ENCODE measurements around the gene ZNF3. TPM values are rescaled to one million over a fixed set of nuclear protein-coding genes. Genes with fewer than 3 reads are reported as not detected.

Gene ZNF3
- total and polyA plus RNA-seq, 9 of the 15 experiments (the other 6 are each of a cell fraction or from before 2014, with no cell fraction given): 30.0 to 64.9 (median 51.5) TPM

GRCh38 chr7:100100420-100101015 is 19.0 kb upstream of the ZNF3 start (continued):
- no peak for TF ChIP-seq ZBTB5 (IDR thresholded peaks at IDR 0.05)
- no peak for TF ChIP-seq USF1 (CRISPR knock-in tag; IDR thresholded peaks at IDR 0.05)
- TF ChIP-seq SMAD4 (CRISPR knock-in tag; conservative IDR thresholded peaks at IDR 0.05): peak; percentile 72; the same call in 1 of the 2 replicates
- no peak for TF ChIP-seq MEF2A (IDR thresholded peaks at IDR 0.05; ENCODE audit: control insufficient read depth, low read depth, low read length)
- no peak for TF ChIP-seq NCOA2 (IDR thresholded peaks at IDR 0.05; ENCODE audit: partially characterized antibody in 2 of 2)
- TF ChIP-seq CBFA2T3 (IDR thresholded peaks at IDR 0.05): no peak
- TF ChIP-seq KLF6 (CRISPR knock-in tag; IDR thresholded peaks at IDR 0.05; ENCODE audit: borderline replicate concordance): peak; percentile 83; the same call in 1 of the 2 replicates
- no peak for TF ChIP-seq XRCC3 (IDR thresholded peaks at IDR 0.05)
- TF ChIP-seq ELK1 (CRISPR knock-in tag; IDR thresholded peaks at IDR 0.05): no peak
- TF ChIP-seq SNRNP70 (optimal IDR thresholded peaks at IDR 0.05; ENCODE audit: low read depth, low read length): no peak
- TF ChIP-seq CAMTA2 (CRISPR knock-in tag; conservative IDR thresholded peaks at IDR 0.05): 0 out of 2 replicates have a peak, but pooled peaks have one; percentile 41
- TF ChIP-seq DACH1 (IDR thresholded peaks at IDR 0.05; ENCODE audit: partially characterized antibody): no peak
- no peak for TF ChIP-seq IFI16 (CRISPR knock-in tag; IDR thresholded peaks at IDR 0.05)
- no peak for TF ChIP-seq ZSCAN32 (CRISPR knock-in tag; IDR thresholded peaks at IDR 0.05)
- TF ChIP-seq CREBBP (IDR thresholded peaks at IDR 0.05; ENCODE audit: low read depth, low read length): no peak
- no peak; the same call in 1 of the 2 replicates for TF ChIP-seq CC2D1A (IDR thresholded peaks at IDR 0.05)
- no peak for TF ChIP-seq ZNF609 (CRISPR knock-in tag; IDR thresholded peaks at IDR 0.05; ENCODE audit: borderline replicate concordance)
- TF ChIP-seq SIN3B (IDR thresholded peaks at IDR 0.05; ENCODE audit: low read depth): peak; percentile 82; the same call in 1 of the 2 replicates
- TF ChIP-seq SP1 (CRISPR knock-in tag; IDR thresholded peaks at IDR 0.05): no peak
- peak; percentile 25 for TF ChIP-seq FOS (IDR thresholded peaks at IDR 0.05; ENCODE audit: extremely low read depth, insufficient read length)
